Neural cell (in vitro differentiated cells): ENCODE measurements around the gene OSBPL5. TPM values are rescaled to one million over a fixed set of nuclear protein-coding genes. Genes with fewer than 3 reads are reported as not detected.

Experiments used
- H2AFZ ChIP-seq: fragments of 200-600, 300-800 bp; sonication (generic), shearing (Covaris generic); 2 replicates; pipeline ENCODE4 v1.6.0; 2014; ENCODE audit warnings: low read depth, mild to moderate bottlenecking, antibody characterized with exemption, low read length, moderate library complexity
- H3F3A ChIP-seq: fragments of 200-600 bp; shearing (Covaris generic); 2 replicates; pipeline ENCODE4 v1.6.1; 2016; ENCODE audit warnings: mild to moderate bottlenecking, moderate library complexity, mixed read lengths, antibody characterized with exemption, low read length; ENCODE audit not compliant: insufficient read depth, poor library complexity, severe bottlenecking
- H3K27ac ChIP-seq: fragments of 200-600, 300-800 bp; sonication (generic), shearing (Covaris generic); 2 replicates; pipeline ENCODE4 v1.5.1; 2014; ENCODE audit warnings: mild to moderate bottlenecking, low read length, moderate library complexity
- H3K27me3 ChIP-seq: fragments of 300-800, 200-600 bp; sonication (generic), shearing (Covaris generic); 2 replicates; pipeline ENCODE4 v1.6.0; 2014; ENCODE audit warnings: mild to moderate bottlenecking, low read depth, low read length, moderate library complexity; ENCODE audit not compliant: insufficient read depth
- H3K36me3 ChIP-seq: fragments of 300-800, 200-600 bp; sonication (generic), shearing (Covaris generic); 2 replicates; pipeline ENCODE4 v1.5.1; 2014; ENCODE audit warnings: mild to moderate bottlenecking, antibody characterized with exemption, low read length, moderate library complexity; ENCODE audit not compliant: insufficient read depth
- H3K4me2 ChIP-seq: fragments of 300-800, 200-600 bp; sonication (generic), shearing (Covaris generic); 2 replicates; pipeline ENCODE4 v1.6.0; 2014; ENCODE audit warnings: mild to moderate bottlenecking, low read length
- H3K4me3 ChIP-seq: fragments of 300-800, 200-600 bp; sonication (generic), shearing (Covaris generic); 2 replicates; pipeline ENCODE4 v1.5.1; 2014; ENCODE audit warnings: mild to moderate bottlenecking, low read length, moderate library complexity
- H3K79me2 ChIP-seq: fragments of 200-600 bp; shearing (Covaris generic); replicated peaks from 2 replicates; pipeline ENCODE4 v1.6.0; 2014; ENCODE audit warnings: mild to moderate bottlenecking, low read length, moderate library complexity; ENCODE audit not compliant: insufficient read depth
- H3K9ac ChIP-seq: fragments of 300-800, 200-600 bp; sonication (generic), shearing (Covaris generic); 2 replicates; pipeline ENCODE4 v1.6.1; 2016; ENCODE audit warnings: mild to moderate bottlenecking, low read length, mixed read lengths
- H3K9me2 ChIP-seq: fragments of 200-600 bp; shearing (Covaris generic); 2 replicates; pipeline ENCODE4 v1.6.1; 2016; ENCODE audit warnings: mild to moderate bottlenecking, low read length, mixed read lengths; ENCODE audit not compliant: insufficient read depth
- H3K9me3 ChIP-seq: fragments of 200-600, 300-800 bp; sonication (generic), shearing (Covaris generic); 2 replicates; pipeline ENCODE4 v1.6.1; 2016; ENCODE audit warnings: mild to moderate bottlenecking, mixed run types, low read length, moderate library complexity, mixed read lengths
- H4K20me1 ChIP-seq: fragments of 200-600 bp; shearing (Covaris generic); 2 replicates; pipeline ENCODE4 v1.6.1; 2016; ENCODE audit warnings: mild to moderate bottlenecking, mixed run types; ENCODE audit not compliant: insufficient read depth
- EP300 ChIP-seq: fragments of 450-650 bp; conservative IDR thresholded peaks from 2 replicates; pipeline ENCODE4 v1.6.1; 2014; ENCODE audit warnings: antibody characterized with exemption, mild to moderate bottlenecking, moderate library complexity; ENCODE audit not compliant: poor library complexity, severe bottlenecking
- EZH2 ChIP-seq: fragments of 200-600, 300-800 bp; shearing (Covaris generic), sonication (generic); IDR thresholded peaks from 2 replicates; pipeline ENCODE4 v1.6.1; 2014; ENCODE audit warnings: antibody characterized with exemption, low read length, borderline replicate concordance, mild to moderate bottlenecking; ENCODE audit not compliant: insufficient read depth, poor library complexity, severe bottlenecking
- MXI1 ChIP-seq: fragments of 450-650 bp; conservative IDR thresholded peaks from 2 replicates; pipeline ENCODE4 v1.6.1; 2014; ENCODE audit warnings: antibody characterized with exemption, mild to moderate bottlenecking; ENCODE audit not compliant: poor library complexity, severe bottlenecking
- POLR2AphosphoS5 ChIP-seq: IDR thresholded peaks from 2 replicates; pipeline ENCODE4 v1.6.1; 2012
- REST ChIP-seq: IDR thresholded peaks from 2 replicates; pipeline ENCODE4 v1.6.1; 2012; ENCODE audit warnings: borderline replicate concordance
- TAF1 ChIP-seq: IDR thresholded peaks from 2 replicates; pipeline ENCODE4 v1.6.1; 2012; ENCODE audit warnings: low read depth
- polyA plus RNA-seq: library from polyadenylated mRNA; depleted of rRNA; stranded (reverse); fragments of >200 nt; gene quantifications from 2 replicates; pipeline ENCODE4 v1.2.3, GENCODE V29; 2014

The OSBPL5 gene
- polyA plus RNA-seq, 1 donor from 2014 or later: 49.1 TPM

- Histone ChIP-seq H3K4me2 (no peak overlapping the region), H3F3A (no peaks in the 10 kb centered on the region), H3K9me2 (no peaks in the 10 kb centered on the region), H2AFZ (no peak overlapping the region), H3K9me3 (no peaks in the 10 kb centered on the region), H3K9ac (no peak overlapping the region), H3K27me3 (no peaks in the 10 kb centered on the region), H3K36me3 (no peaks in the 10 kb centered on the region), H3K27ac (no peak overlapping the region), H3K79me2 (peaks cover 47% of the 10 kb centered on the region), H3K4me3 (no peak overlapping the region), H4K20me1 (no peaks in the 10 kb centered on the region)
- TF ChIP-seq REST: no peak
Observed at GRCh38 chr11:3158821-3159220, 6.3 kb downstream of the OSBPL5 start.

GRCh38 chr11:3158131-3158591 is 6.9 kb downstream of the OSBPL5 start:
- no peak for TF ChIP-seq TAF1
- no peak for TF ChIP-seq EZH2
- no peak for TF ChIP-seq EP300
- no peak for TF ChIP-seq POLR2AphosphoS5
- TF ChIP-seq MXI1: no peak
- no peak for TF ChIP-seq REST
- H3K27ac ChIP-seq: no peak overlapping the region
- H3F3A ChIP-seq: no peaks in the 10 kb centered on the region
- H3K4me2 ChIP-seq: no peak overlapping the region
- H3K9ac ChIP-seq: no peak overlapping the region
- H3K79me2 ChIP-seq: peaks cover 41% of the 10 kb centered on the region
- no peaks in the 10 kb centered on the region for H3K27me3 ChIP-seq
- H3K9me2 ChIP-seq: no peaks in the 10 kb centered on the region
- no peaks in the 10 kb centered on the region for H4K20me1 ChIP-seq
- H3K4me3 ChIP-seq: no peak overlapping the region
- H3K9me3 ChIP-seq: no peaks in the 10 kb centered on the region
- no peak overlapping the region for H2AFZ ChIP-seq
- no peaks in the 10 kb centered on the region for H3K36me3 ChIP-seq
